Astrocyte (in vitro differentiated cells and primary cell): Measurements from ENCODE around the gene TP73.

ENCODE experiments used
- CTCF ChIP-seq: IDR thresholded peaks from 2 replicates; pipeline ENCODE4 v1.5.1; 2011; ENCODE audit warnings: low read depth, mild to moderate bottlenecking, inconsistent platforms, low read length, moderate library complexity; ENCODE audit not compliant: insufficient read depth
- EZH2 ChIP-seq: IDR thresholded peaks from 2 replicates; pipeline ENCODE4 v1.6.1; 2012; ENCODE audit warnings: mild to moderate bottlenecking, low read length, inconsistent platforms; ENCODE audit not compliant: insufficient read depth

- TF ChIP-seq CTCF (no peak), EZH2 (no peak)
Measured at GRCh38 chr1:3678361-3679097, 26.2 kb downstream of the TP73 start.
